Gastroesophageal sphincter (tissue), 3 donors: ENCODE data around the gene TPBG.

ENCODE experiments used
- CTCF ChIP-seq, 4 experiments: fragments of 200-600 bp in 2 of 4; fragments of 450-650 bp in 2 of 4; sonication (generic) in 1 of 4; IDR thresholded peaks; one replicate each; pipeline ENCODE4 v1.5.1; 2017 to 2019; ENCODE audit warnings: antibody characterized with exemption in 4 of 4, mild to moderate bottlenecking in 2 of 4, moderate library complexity in 2 of 4
- EP300 ChIP-seq: sonication (generic); formaldehyde crosslinking; IDR thresholded peaks from one replicate; pipeline ENCODE4 v1.6.1; 2017; ENCODE audit warnings: antibody characterized with exemption, mild to moderate bottlenecking
- POLR2A ChIP-seq, 2 donors: fragments of 450-650 bp; IDR thresholded peaks; one replicate each; pipeline ENCODE4 v1.6.1; 2017; ENCODE audit warnings: antibody characterized with exemption in 2 of 2, mild to moderate bottlenecking in 2 of 2, moderate library complexity in 1 of 2
- POLR2AphosphoS5 ChIP-seq: sonication (generic); formaldehyde crosslinking; IDR thresholded peaks from one replicate; pipeline ENCODE4 v1.6.1; 2017; ENCODE audit warnings: antibody characterized with exemption

- TF ChIP-seq EP300: no peak
- no peak for TF ChIP-seq POLR2A (IDR thresholded peaks at IDR 0.05)
- TF ChIP-seq CTCF (IDR thresholded peaks at IDR 0.05): no peak
- TF ChIP-seq POLR2AphosphoS5: no peak
Observed at GRCh38 chr6:82348130-82348529, 15.5 kb upstream of the TPBG start.
